Neural progenitor cell (in vitro differentiated cells): ENCODE measurements around the gene ZNF462. TPM values are rescaled to one million over a fixed set of nuclear protein-coding genes. Genes with fewer than 3 reads are reported as not detected.

Source experiments
- DNase-seq: peaks from one replicate; pipeline ENCODE4 v3.0.0-alpha.2; 2016; ENCODE audit warnings: low spot score
- H2AFZ ChIP-seq: fragments of 200-600 bp; sonication (generic); replicated peaks from 2 replicates; pipeline ENCODE4 v1.6.1; 2016; ENCODE audit warnings: antibody characterized with exemption
- H3F3A ChIP-seq: fragments of 200-600 bp; sonication (generic); 2 replicates; pipeline ENCODE4 v1.6.1; 2016; ENCODE audit warnings: antibody characterized with exemption, low read depth
- H3K27ac ChIP-seq: fragments of 200-600 bp; sonication (generic); 2 replicates; pipeline ENCODE4 v1.5.1; 2016; ENCODE audit warnings: mild to moderate bottlenecking
- H3K27me3 ChIP-seq: fragments of 200-600 bp; sonication (generic); 2 replicates; pipeline ENCODE4 v1.6.1; 2016; ENCODE audit warnings: mild to moderate bottlenecking, moderate library complexity
- H3K36me3 ChIP-seq: fragments of 200-600 bp; sonication (generic); 2 replicates; pipeline ENCODE4 v1.5.1; 2016
- H3K4me1 ChIP-seq: fragments of 200-600 bp; sonication (generic); 2 replicates; pipeline ENCODE4 v1.6.1; 2016; ENCODE audit warnings: mixed run types
- H3K4me2 ChIP-seq: fragments of 200-600 bp; sonication (generic); 2 replicates; pipeline ENCODE4 v1.6.1; 2016
- H3K4me3 ChIP-seq: fragments of 200-600 bp; sonication (generic); 2 replicates; pipeline ENCODE4 v1.5.1; 2016
- H3K79me2 ChIP-seq: fragments of 200-600 bp; sonication (generic); 2 replicates; pipeline ENCODE4 v1.6.1; 2016; ENCODE audit warnings: low read depth
- H3K9ac ChIP-seq: fragments of 200-600 bp; sonication (generic); 2 replicates; pipeline ENCODE4 v1.6.1; 2016
- H3K9me3 ChIP-seq: fragments of 200-600 bp; sonication (generic); 2 replicates; pipeline ENCODE4 v1.5.1; 2016; ENCODE audit warnings: low read depth
- H4K20me1 ChIP-seq: fragments of 200-600 bp; sonication (generic); 2 replicates; pipeline ENCODE4 v1.6.1; 2016; ENCODE audit warnings: low read depth
- H3K27ac Mint-ChIP-seq: 3 replicates; pipeline ENCODE4 v1.8.0; 2021; ENCODE audit warnings: mixed read lengths
- H3K27me3 Mint-ChIP-seq: 2 replicates; pipeline ENCODE4 v1.8.0; 2022; ENCODE audit warnings: low read depth, mild to moderate bottlenecking, inconsistent platforms, moderate library complexity, mixed read lengths; ENCODE audit not compliant: insufficient read depth
- H3K36me3 Mint-ChIP-seq: 3 replicates; pipeline ENCODE4 v1.8.0; 2021; ENCODE audit warnings: mixed read lengths
- H3K4me1 Mint-ChIP-seq: 3 replicates; pipeline ENCODE4 v1.8.0; 2021; ENCODE audit warnings: mixed read lengths
- H3K4me3 Mint-ChIP-seq: 3 replicates; pipeline ENCODE4 v1.8.0; 2021; ENCODE audit warnings: mild to moderate bottlenecking, moderate library complexity, mixed read lengths
- H3K9me3 Mint-ChIP-seq: 3 replicates; pipeline ENCODE4 v1.8.0; 2020; ENCODE audit warnings: mixed read lengths
- CTCF ChIP-seq: fragments of 200-600 bp; sonication (generic); IDR thresholded peaks from 2 replicates; pipeline ENCODE4 v1.5.1; 2017; ENCODE audit warnings: antibody characterized with exemption, mild to moderate bottlenecking
- EZH2 ChIP-seq: fragments of 200-600 bp; sonication (generic); IDR thresholded peaks from 2 replicates; pipeline ENCODE4 v1.6.1; 2017; ENCODE audit warnings: antibody characterized with exemption, mild to moderate bottlenecking, moderate library complexity
- EZH2phosphoT487 ChIP-seq: fragments of 200-600 bp; sonication (generic); IDR thresholded peaks from 2 replicates; pipeline ENCODE4 v1.6.1; 2017; ENCODE audit warnings: antibody characterized with exemption
- total RNA-seq: library from RNA; depleted of rRNA; stranded (reverse); fragments of >200 nt; gene quantifications from 2 replicates; pipeline ENCODE4 v1.2.3, GENCODE V29; 2015; ENCODE audit warnings: low replicate concordance

The ZNF462 gene
- total RNA-seq, 1 donor from 2014 or later = 81.8 TPM

- no peak overlapping the region for H3K27ac Mint-ChIP-seq
Observed at GRCh38 chr9:106875529-106875928, 12.6 kb downstream of the ZNF462 start.

GRCh38 chr9:106877345-106877744 lies 14.4 kb downstream of the ZNF462 start:
- Mint-ChIP-seq H3K27me3 (peaks cover 2% of the 10 kb centered on the region), H3K9me3 (peaks cover 61% of the 10 kb centered on the region), H3K4me1 (peaks cover 7% of the 10 kb centered on the region), H3K27ac (no peak overlapping the region), H3K36me3 (peaks cover 83% of the 10 kb centered on the region), H3K4me3 (no peak overlapping the region)
- H3K4me3 ChIP-seq = no peak overlapping the region
- no peak for DNase-seq
- peak overlapping the region; percentile 83 for H3K27ac ChIP-seq
- no peaks in the 10 kb centered on the region for H3K27me3 ChIP-seq
- no peak overlapping the region for H3K9ac ChIP-seq
- peaks cover 100% of the 10 kb centered on the region for H4K20me1 ChIP-seq
- peak overlapping the region; percentile 56 for H3K4me2 ChIP-seq
- H3K9me3 ChIP-seq = no peaks in the 10 kb centered on the region
- no peak overlapping the region for H2AFZ ChIP-seq
- H3K4me1 ChIP-seq = peaks cover 59% of the 10 kb centered on the region
- TF ChIP-seq CTCF (no peak), EZH2 (no peak), EZH2phosphoT487 (no peak)
- peaks cover 100% of the 10 kb centered on the region for H3K79me2 ChIP-seq
- peaks cover 5% of the 10 kb centered on the region for H3K36me3 ChIP-seq
- peaks cover 33% of the 10 kb centered on the region for H3F3A ChIP-seq

More at GRCh38 chr9:106875529-106875928, 12.6 kb downstream of the ZNF462 start:
- no peak overlapping the region for H3K4me3 ChIP-seq
- no peak overlapping the region for H3K9ac ChIP-seq
- DNase-seq = no peak
- no peak overlapping the region for H3K4me3 Mint-ChIP-seq
- H3K9me3 Mint-ChIP-seq = peaks cover 51% of the 10 kb centered on the region
- no peaks in the 10 kb centered on the region for H3K9me3 ChIP-seq
- peaks cover 2% of the 10 kb centered on the region for H3K27me3 Mint-ChIP-seq
- no peak overlapping the region for H3K27ac ChIP-seq
- no peak for TF ChIP-seq CTCF
- no peak for TF ChIP-seq EZH2phosphoT487
- TF ChIP-seq EZH2 = no peak
- peaks cover 80% of the 10 kb centered on the region for H3K36me3 Mint-ChIP-seq
- peaks cover 7% of the 10 kb centered on the region for H3K4me1 Mint-ChIP-seq
- peaks cover 76% of the 10 kb centered on the region for H3K4me1 ChIP-seq
- no peaks in the 10 kb centered on the region for H3K36me3 ChIP-seq
- H3K79me2 ChIP-seq = peaks cover 100% of the 10 kb centered on the region
- H3K4me2 ChIP-seq = no peak overlapping the region
- peaks cover 100% of the 10 kb centered on the region for H4K20me1 ChIP-seq
- no peaks in the 10 kb centered on the region for H3K27me3 ChIP-seq
- peaks cover 37% of the 10 kb centered on the region for H3F3A ChIP-seq
- no peak overlapping the region for H2AFZ ChIP-seq

DNA sequence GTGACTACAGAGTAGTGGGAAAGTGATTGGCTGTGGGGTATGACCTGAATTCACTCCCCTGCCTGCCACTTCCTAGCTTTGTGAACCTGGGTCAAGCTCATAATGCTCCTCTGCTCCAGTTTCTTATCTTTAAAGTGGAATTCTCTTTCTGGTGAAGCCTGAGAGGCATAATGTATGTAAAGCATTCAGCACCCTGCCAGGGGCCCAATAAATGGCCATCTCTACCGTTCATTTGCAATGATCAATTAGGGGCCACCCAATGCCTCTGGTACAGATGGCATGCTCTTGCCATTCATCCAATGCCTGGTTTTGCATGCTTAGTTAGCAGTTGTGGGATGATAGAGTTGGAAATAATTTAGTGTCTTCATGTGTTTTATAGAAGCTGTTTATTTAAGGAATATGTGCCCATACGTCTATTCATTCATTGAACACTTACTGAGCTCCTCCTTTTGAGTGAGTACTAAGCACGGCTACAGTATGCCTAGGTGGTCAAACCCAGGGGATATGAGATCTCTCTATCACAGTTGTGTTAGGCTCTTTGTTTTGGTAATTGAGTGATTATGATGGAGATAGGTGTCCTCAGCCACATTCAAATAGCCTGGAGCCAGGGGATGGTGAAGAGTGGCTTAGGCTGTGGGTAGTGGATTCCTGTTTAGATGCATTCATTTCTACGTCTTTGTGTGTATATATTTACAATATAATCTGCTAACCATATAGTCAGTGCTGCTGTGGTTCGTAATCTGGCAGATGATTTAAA lies 15.3 kb downstream of the ZNF462 start:
- H3K4me3 Mint-ChIP-seq = no peak overlapping the region
- TF ChIP-seq CTCF (no peak), EZH2phosphoT487 (no peak), EZH2 (no peak)
- peaks cover 33% of the 10 kb centered on the region for H3F3A ChIP-seq

More for the DNA sequence above, 15.3 kb downstream of the ZNF462 start:
- Histone ChIP-seq H3K9me3 (no peaks in the 10 kb centered on the region), H3K9ac (no peak overlapping the region), H3K36me3 (peaks cover 7% of the 10 kb centered on the region), H3K4me1 (peaks cover 57% of the 10 kb centered on the region), H3K27me3 (no peaks in the 10 kb centered on the region), H3K79me2 (peaks cover 100% of the 10 kb centered on the region), H4K20me1 (peaks cover 99% of the 10 kb centered on the region), H3K27ac (peak overlapping the region; percentile 83), H2AFZ (no peak overlapping the region), H3K4me2 (peak overlapping the region; percentile 56), H3K4me3 (no peak overlapping the region)
- Mint-ChIP-seq H3K9me3 (peaks cover 61% of the 10 kb centered on the region), H3K4me1 (peaks cover 7% of the 10 kb centered on the region), H3K27me3 (peaks cover 2% of the 10 kb centered on the region), H3K36me3 (peaks cover 88% of the 10 kb centered on the region), H3K27ac (peak overlapping the region; percentile 48)
- no peak for DNase-seq
